Uterus (tissue), 4 donors: ENCODE data around the gene CLCA2. TPM values are rescaled to one million over a fixed set of nuclear protein-coding genes. Genes with fewer than 3 reads are reported as not detected.

Experiments
- DNase-seq, 2 donors: peaks; one replicate each; pipeline ENCODE4 v3.0.0-alpha.2; 2019 to 2020
- H3K27ac ChIP-seq, 2 donors: fragments of 200-600 bp; sonication (generic); 1 replicate in 1 of 2; 2 replicates in 1 of 2; pipeline ENCODE4 v1.5.1; 2016 to 2018
- H3K27me3 ChIP-seq, 2 donors: fragments of 200-600 bp; sonication (generic); one replicate each; pipeline ENCODE4 v1.5.1; 2018 to 2019; ENCODE audit warnings: control low read depth in 1 of 2
- H3K36me3 ChIP-seq, 2 donors: fragments of 200-600 bp; sonication (generic); one replicate each; pipeline ENCODE4 v1.5.1; 2019; ENCODE audit warnings: control low read depth in 1 of 2
- H3K4me1 ChIP-seq, 2 donors: fragments of 200-600 bp; sonication (generic); one replicate each; pipeline ENCODE4 v1.5.1; 2018 to 2019; ENCODE audit warnings: control low read depth in 1 of 2
- H3K4me3 ChIP-seq, 2 donors: fragments of 200-600 bp; sonication (generic); 1 replicate in 1 of 2; 2 replicates in 1 of 2; pipeline ENCODE4 v1.5.1; 2018 to 2019; ENCODE audit warnings: mild to moderate bottlenecking in 1 of 2
- H3K9me3 ChIP-seq, 2 donors: fragments of 200-600 bp; sonication (generic); one replicate each; pipeline ENCODE4 v1.5.1; 2019; ENCODE audit warnings: control low read depth in 1 of 2
- POLR2A ChIP-seq, 2 donors: fragments of 450-650 bp; IDR thresholded peaks; one replicate each; pipeline ENCODE4 v1.6.1; 2016; ENCODE audit warnings: antibody characterized with exemption in 2 of 2, mild to moderate bottlenecking in 1 of 2, moderate library complexity in 1 of 2
- intact Hi-C: fragments of 100-400 bp; cut with DNase I; formaldehyde crosslinking; loops from one replicate; pipeline ENCODE4 v1.15.1; 2023; ENCODE audit warnings: low total_unique reads
- total RNA-seq, 4 donors: library from RNA; depleted of rRNA in 3 of 4; stranded (reverse); fragments of >200 nt in 3 of 4; gene quantifications; one replicate each; pipeline versions ENCODE4 v1.1.0 to v1.2.4, GENCODE V29; 2014 to 2023
- TF ChIP-seq, protein P1 (sequence below), 4 experiments: fragments of 200-600 bp in 2 of 4; fragments of 450-650 bp in 2 of 4; sonication (generic) in 2 of 4; IDR thresholded peaks; one replicate each; pipeline ENCODE4 v1.5.1; 2016 to 2019; ENCODE audit warnings: antibody characterized with exemption in 4 of 4, mild to moderate bottlenecking in 2 of 4, moderate library complexity in 1 of 4
- donor health status: DM: yes; HTN: yes; CAD: no.

Gene CLCA2
- total RNA-seq, 4 donors from 2014 or later: not detected

DNA sequence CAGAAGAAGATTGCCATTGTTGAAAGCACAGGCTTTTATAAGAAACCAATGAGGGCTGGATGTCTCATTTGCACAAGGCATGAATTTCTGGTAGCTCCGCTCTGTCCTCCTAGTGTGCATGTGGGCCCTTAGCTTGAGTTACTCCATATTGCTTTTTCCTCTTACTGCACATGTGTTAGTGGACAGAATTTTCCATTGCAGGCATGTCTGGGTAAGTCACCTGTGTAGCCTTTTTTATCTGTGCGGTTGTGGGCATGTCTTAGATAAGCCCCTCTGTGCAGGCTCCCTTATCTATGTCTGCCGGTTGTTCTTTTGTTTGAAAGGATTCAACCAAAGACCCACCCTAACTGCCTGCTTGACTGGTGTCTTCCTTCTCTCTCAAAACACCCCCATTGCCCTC lies 37.5 kb downstream of the CLCA2 start:
- H3K4me1 ChIP-seq: no peaks in the 10 kb centered on the region
- no peak for TF ChIP-seq POLR2A (IDR thresholded peaks at IDR 0.05)
- TF ChIP-seq, protein P1, sequence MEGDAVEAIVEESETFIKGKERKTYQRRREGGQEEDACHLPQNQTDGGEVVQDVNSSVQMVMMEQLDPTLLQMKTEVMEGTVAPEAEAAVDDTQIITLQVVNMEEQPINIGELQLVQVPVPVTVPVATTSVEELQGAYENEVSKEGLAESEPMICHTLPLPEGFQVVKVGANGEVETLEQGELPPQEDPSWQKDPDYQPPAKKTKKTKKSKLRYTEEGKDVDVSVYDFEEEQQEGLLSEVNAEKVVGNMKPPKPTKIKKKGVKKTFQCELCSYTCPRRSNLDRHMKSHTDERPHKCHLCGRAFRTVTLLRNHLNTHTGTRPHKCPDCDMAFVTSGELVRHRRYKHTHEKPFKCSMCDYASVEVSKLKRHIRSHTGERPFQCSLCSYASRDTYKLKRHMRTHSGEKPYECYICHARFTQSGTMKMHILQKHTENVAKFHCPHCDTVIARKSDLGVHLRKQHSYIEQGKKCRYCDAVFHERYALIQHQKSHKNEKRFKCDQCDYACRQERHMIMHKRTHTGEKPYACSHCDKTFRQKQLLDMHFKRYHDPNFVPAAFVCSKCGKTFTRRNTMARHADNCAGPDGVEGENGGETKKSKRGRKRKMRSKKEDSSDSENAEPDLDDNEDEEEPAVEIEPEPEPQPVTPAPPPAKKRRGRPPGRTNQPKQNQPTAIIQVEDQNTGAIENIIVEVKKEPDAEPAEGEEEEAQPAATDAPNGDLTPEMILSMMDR (IDR thresholded peaks at IDR 0.05): no peak
- no peaks in the 10 kb centered on the region for H3K27me3 ChIP-seq
- intact Hi-C loops: no loop called here
- no peaks in the 10 kb centered on the region for H3K9me3 ChIP-seq
- no peak overlapping the region for H3K27ac ChIP-seq
- DNase-seq: no peak
- no peak overlapping the region for H3K4me3 ChIP-seq
- H3K36me3 ChIP-seq: no peaks in the 10 kb centered on the region

DNA sequence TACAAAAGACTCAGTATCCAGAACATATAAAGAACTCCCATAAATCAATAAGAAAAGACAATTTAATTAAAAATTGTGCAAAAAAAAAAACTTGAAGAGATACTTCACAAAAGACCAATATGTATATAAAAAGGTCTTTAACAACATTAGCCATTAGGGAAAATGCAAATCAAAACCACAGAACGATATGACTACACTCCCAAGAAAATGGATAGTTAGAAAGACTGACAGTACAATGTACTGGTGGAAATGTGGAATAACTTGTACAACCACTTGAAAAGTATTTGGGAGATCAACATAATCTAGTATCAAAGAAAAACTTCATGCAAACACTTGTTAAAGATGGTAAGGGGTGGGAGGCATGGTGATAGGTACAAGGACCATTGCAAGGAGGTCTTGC lies 40.8 kb downstream of the CLCA2 start:
- TF ChIP-seq POLR2A (IDR thresholded peaks at IDR 0.05): no peak
- TF ChIP-seq, protein P1 (IDR thresholded peaks at IDR 0.05): no peak

GRCh38 chr1:86466109-86466844 lies 42.3 kb downstream of the CLCA2 start:
- TF ChIP-seq, protein P1 (IDR thresholded peaks at IDR 0.05): no peak
- no peak for TF ChIP-seq POLR2A (IDR thresholded peaks at IDR 0.05)
- DNase-seq: no peak
- no peaks in the 10 kb centered on the region for H3K27me3 ChIP-seq
- H3K36me3 ChIP-seq: no peaks in the 10 kb centered on the region
- H3K4me3 ChIP-seq: no peak overlapping the region
- H3K9me3 ChIP-seq: no peaks in the 10 kb centered on the region
- H3K4me1 ChIP-seq: no peaks in the 10 kb centered on the region
- H3K27ac ChIP-seq: no peak overlapping the region
- intact Hi-C loops: no loop called here

More for the DNA sequence above, 40.8 kb downstream of the CLCA2 start:
- Histone ChIP-seq H3K36me3 (no peaks in the 10 kb centered on the region), H3K4me1 (no peaks in the 10 kb centered on the region), H3K27ac (no peak overlapping the region), H3K27me3 (no peaks in the 10 kb centered on the region), H3K9me3 (no peaks in the 10 kb centered on the region), H3K4me3 (no peak overlapping the region)
- no peak for DNase-seq
- intact Hi-C loops: no loop called here

DNA sequence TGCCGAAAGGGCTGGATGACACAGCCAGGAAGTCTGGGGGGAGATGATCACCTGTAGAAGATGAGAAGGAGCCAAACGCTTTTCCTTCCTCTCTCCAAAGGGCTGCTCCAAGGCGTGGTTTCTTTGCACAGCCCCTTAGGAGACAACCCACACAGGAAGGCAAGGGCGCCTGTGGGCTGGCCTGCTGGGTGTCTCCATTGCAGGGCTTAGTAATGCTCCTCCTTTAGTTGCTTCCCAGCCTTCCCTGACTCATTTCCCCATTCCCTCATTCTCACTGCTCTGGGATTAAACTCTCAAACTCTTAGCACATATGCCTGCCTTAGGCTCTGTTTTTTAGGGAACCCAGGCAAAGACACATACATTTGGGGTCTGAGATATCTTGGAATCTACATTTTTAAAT lies 43.0 kb downstream of the CLCA2 start:
- intact Hi-C loops: no loop called here

DNA sequence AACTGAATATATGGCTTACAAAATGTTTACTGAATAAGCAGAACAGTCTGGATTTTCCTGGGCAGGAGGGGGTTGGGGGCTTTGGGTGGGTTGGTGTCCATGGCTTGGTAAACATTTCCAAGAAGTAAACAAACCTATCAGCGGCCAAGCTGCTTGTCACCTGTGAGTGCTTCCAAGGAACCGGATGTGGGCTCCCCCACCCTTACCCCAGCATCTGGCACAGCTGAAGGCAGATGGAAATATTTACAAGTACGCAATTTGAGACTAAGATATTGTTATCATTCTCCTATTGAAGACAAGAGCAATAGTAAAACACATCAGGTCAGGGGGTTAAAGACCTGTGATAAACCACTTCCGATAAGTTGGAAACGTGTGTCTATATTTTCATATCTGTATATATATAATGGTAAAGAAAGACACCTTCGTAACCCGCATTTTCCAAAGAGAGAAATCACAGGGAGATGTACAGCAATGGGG lies 44.6 kb downstream of the CLCA2 start, which contains the start of gene CLCA1:
TSS of gene CLCA1 (plus strand) at position 427 of the 477 bp plus-strand sequence. CDS start at position 472, 45 bp downstream.
- no peak for TF ChIP-seq POLR2A (IDR thresholded peaks at IDR 0.05)
- TF ChIP-seq, protein P1 (IDR thresholded peaks at IDR 0.05): no peak
- intact Hi-C loops: no loop called here
- H3K4me3 ChIP-seq: no peak within 1 kb of the TSS

More for the DNA sequence above, 43.0 kb downstream of the CLCA2 start:
- H3K27ac ChIP-seq: no peak overlapping the region
- no peaks in the 10 kb centered on the region for H3K36me3 ChIP-seq
- TF ChIP-seq POLR2A (IDR thresholded peaks at IDR 0.05): no peak
- TF ChIP-seq, protein P1 (IDR thresholded peaks at IDR 0.05): no peak
- H3K4me3 ChIP-seq: no peak overlapping the region
- no peaks in the 10 kb centered on the region for H3K4me1 ChIP-seq
- no peak for DNase-seq
- H3K27me3 ChIP-seq: no peaks in the 10 kb centered on the region
- no peaks in the 10 kb centered on the region for H3K9me3 ChIP-seq

More for the DNA sequence above, 44.6 kb downstream of the CLCA2 start, which contains the start of gene CLCA1:
- Histone ChIP-seq H3K36me3 (no peaks in the 10 kb centered on the region), H3K9me3 (no peaks in the 10 kb centered on the region), H3K27ac (no peak within 1 kb of the TSS), H3K27me3 (no peaks in the 10 kb centered on the region), H3K4me1 (no peaks in the 10 kb centered on the region)
- no peak for DNase-seq
